ENCODE results near the gene CTU1. TPM values are rescaled to one million over a fixed set of nuclear protein-coding genes. Genes with fewer than 3 reads are reported as not detected.

The CTU1 gene
- total and polyA plus RNA-seq, 2 experiments from 2014 or later = 4.2 to 9.0 TPM

- H3K27me3 ChIP-seq (replicated peaks; ENCODE audit: insufficient read depth) = peaks cover 19% of the 10 kb centered on the region
- H3K4me1 ChIP-seq (ENCODE audit: insufficient read depth) = no peaks in the 10 kb centered on the region
- no peaks in the 10 kb centered on the region for H3K36me3 ChIP-seq (ENCODE audit: low read depth)
- in situ Hi-C loops (cut with MboI) = no loop called here
- no peak overlapping the region for H3K27ac ChIP-seq
- H3K4me2 ChIP-seq (ENCODE audit: unreplicated experiment) = no peak overlapping the region
- TF ChIP-seq EZH2phosphoT487 (IDR thresholded peaks at IDR 0.05; ENCODE audit: insufficient read depth, low read depth) (no peak), EZH2 (IDR thresholded peaks at IDR 0.05; ENCODE audit: insufficient read depth, poor library complexity, severe bottlenecking) (no peak)
- H3K79me2 ChIP-seq (ENCODE audit: insufficient read depth) = no peaks in the 10 kb centered on the region
- H4K20me1 ChIP-seq (ENCODE audit: insufficient read depth) = no peaks in the 10 kb centered on the region
- H3K9ac ChIP-seq = no peak overlapping the region
- H3K9me2 ChIP-seq (ENCODE audit: insufficient read depth) = no peaks in the 10 kb centered on the region
- no peak for DNase-seq
- 29 to 30% methylated on average over 9 of the region's 9 CpGs for WGBS, 2 experiments (ENCODE audit: low coverage in 1 of 2, low lambda C conversion rate in 2 of 2, missing lambda C conversion rate in 2 of 2)
- no peak overlapping the region for H3K4me3 ChIP-seq
- H3F3A ChIP-seq (ENCODE audit: insufficient read depth) = no peaks in the 10 kb centered on the region
- no peaks in the 10 kb centered on the region for H3K9me3 ChIP-seq (ENCODE audit: low read depth)
- H2AFZ ChIP-seq = no peak overlapping the region
These were observed 29.7 kb upstream of the CTU1 start for GRCh38 chr19:51137792-51138425.

GRCh38 chr19:51136851-51137551, 28.8 kb upstream of the CTU1 start:
- H3K9ac ChIP-seq = no peak overlapping the region
- 29 to 38% methylated on average over 12 of the region's 12 CpGs for WGBS, 2 experiments (ENCODE audit: low coverage in 1 of 2, low lambda C conversion rate in 2 of 2, missing lambda C conversion rate in 2 of 2)
- H2AFZ ChIP-seq = no peak overlapping the region
- H3K27ac ChIP-seq = no peak overlapping the region
- no peaks in the 10 kb centered on the region for H3K4me1 ChIP-seq (ENCODE audit: insufficient read depth)
- H3K36me3 ChIP-seq (ENCODE audit: low read depth) = no peaks in the 10 kb centered on the region
- TF ChIP-seq EZH2phosphoT487 (IDR thresholded peaks at IDR 0.05; ENCODE audit: insufficient read depth, low read depth) = no peak
- no peak for TF ChIP-seq EZH2 (IDR thresholded peaks at IDR 0.05; ENCODE audit: insufficient read depth, poor library complexity, severe bottlenecking)
- no peaks in the 10 kb centered on the region for H3K9me3 ChIP-seq (ENCODE audit: low read depth)
- no peaks in the 10 kb centered on the region for H4K20me1 ChIP-seq (ENCODE audit: insufficient read depth)
- H3K4me2 ChIP-seq (ENCODE audit: unreplicated experiment) = no peak overlapping the region
- H3K4me3 ChIP-seq = no peak overlapping the region
- H3F3A ChIP-seq (ENCODE audit: insufficient read depth) = no peaks in the 10 kb centered on the region
- in situ Hi-C loops (cut with MboI) = no loop called here
- DNase-seq = no peak
- H3K9me2 ChIP-seq (ENCODE audit: insufficient read depth) = no peaks in the 10 kb centered on the region
- H3K27me3 ChIP-seq (replicated peaks; ENCODE audit: insufficient read depth) = peaks cover 19% of the 10 kb centered on the region
- no peaks in the 10 kb centered on the region for H3K79me2 ChIP-seq (ENCODE audit: insufficient read depth)

DNA sequence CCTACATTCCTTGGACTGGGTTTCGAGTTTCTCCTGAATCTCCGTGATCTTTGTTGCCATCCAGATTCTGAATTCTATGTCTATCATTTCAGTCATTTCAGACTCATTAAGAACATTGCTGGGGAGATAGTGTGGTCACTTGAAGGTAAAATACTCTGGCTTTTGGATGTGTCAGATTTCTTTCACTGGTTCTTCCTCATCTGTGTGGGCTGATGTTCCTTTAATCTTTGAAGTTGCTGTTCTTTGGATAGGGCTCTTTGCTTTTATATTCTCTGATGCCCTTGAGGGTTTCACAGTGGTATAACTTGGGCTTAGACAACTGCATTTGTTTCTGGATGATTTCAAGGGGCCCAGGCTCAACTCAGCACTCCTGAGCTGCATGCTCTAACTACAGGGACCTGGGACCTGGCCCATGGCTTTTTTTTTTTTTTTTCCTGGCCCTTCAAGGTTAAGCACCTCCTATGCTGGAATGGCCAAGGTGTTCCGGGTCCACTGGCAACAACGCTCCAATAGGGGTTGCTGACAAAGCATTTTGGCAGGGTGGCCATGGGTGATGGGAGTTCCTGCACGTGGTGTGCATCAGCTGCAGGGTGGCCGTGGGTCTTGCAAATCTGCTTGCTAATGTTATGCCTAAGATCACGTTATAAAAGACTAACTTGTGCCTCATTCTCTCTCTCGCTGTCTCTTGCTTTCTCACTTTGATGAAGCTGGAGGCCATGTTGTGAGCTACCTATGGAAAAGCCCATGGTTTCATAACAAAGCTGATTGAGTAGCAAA, 28.0 kb upstream of the CTU1 start:
- in situ Hi-C loops (cut with MboI) = no loop called here
- no peak overlapping the region for H3K9ac ChIP-seq
- H3K4me3 ChIP-seq = no peak overlapping the region
- no peak overlapping the region for H3K27ac ChIP-seq
- H3K9me2 ChIP-seq (ENCODE audit: insufficient read depth) = no peaks in the 10 kb centered on the region
- TF ChIP-seq EZH2 (IDR thresholded peaks at IDR 0.05; ENCODE audit: insufficient read depth, poor library complexity, severe bottlenecking) = no peak
- TF ChIP-seq EZH2phosphoT487 (IDR thresholded peaks at IDR 0.05; ENCODE audit: insufficient read depth, low read depth) = no peak
- no peaks in the 10 kb centered on the region for H3K36me3 ChIP-seq (ENCODE audit: low read depth)
- H2AFZ ChIP-seq = no peak overlapping the region
- H3K4me1 ChIP-seq (ENCODE audit: insufficient read depth) = no peaks in the 10 kb centered on the region
- H3K9me3 ChIP-seq (ENCODE audit: low read depth) = no peaks in the 10 kb centered on the region
- DNase-seq = no peak
- no peaks in the 10 kb centered on the region for H3F3A ChIP-seq (ENCODE audit: insufficient read depth)
- H3K4me2 ChIP-seq (ENCODE audit: unreplicated experiment) = no peak overlapping the region
- H4K20me1 ChIP-seq (ENCODE audit: insufficient read depth) = no peaks in the 10 kb centered on the region
- 50 to 53% methylated on average over 8 of the region's 8 CpGs for WGBS, 2 experiments (ENCODE audit: low coverage in 1 of 2, low lambda C conversion rate in 2 of 2, missing lambda C conversion rate in 2 of 2)
- H3K79me2 ChIP-seq (ENCODE audit: insufficient read depth) = no peaks in the 10 kb centered on the region
- H3K27me3 ChIP-seq (replicated peaks; ENCODE audit: insufficient read depth) = peaks cover 17% of the 10 kb centered on the region

DNA sequence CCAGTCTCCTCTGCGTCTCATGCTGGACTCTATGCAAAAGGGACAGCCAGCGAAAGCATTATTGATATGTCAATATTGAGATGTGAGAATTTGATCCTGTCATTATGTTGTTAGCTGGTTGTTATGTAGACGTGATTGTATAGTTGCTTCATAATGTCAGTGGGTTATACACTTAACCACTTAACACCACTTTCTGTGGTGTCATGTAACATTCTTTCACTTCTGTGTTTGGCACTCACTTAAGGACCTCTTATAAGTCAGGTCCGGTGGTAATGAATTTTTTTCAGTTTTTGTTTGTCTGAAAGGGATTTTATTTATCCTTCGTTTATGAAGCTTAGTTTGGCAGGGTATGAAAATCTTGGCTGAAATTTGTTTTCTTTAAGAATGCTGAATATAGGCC, 26.8 kb upstream of the CTU1 start:
- no peaks in the 10 kb centered on the region for H4K20me1 ChIP-seq (ENCODE audit: insufficient read depth)
- DNase-seq = no peak
- no peaks in the 10 kb centered on the region for H3F3A ChIP-seq (ENCODE audit: insufficient read depth)
- 42 to 50% methylated on average over 5 of the region's 5 CpGs for WGBS, 2 experiments (ENCODE audit: low coverage in 1 of 2, low lambda C conversion rate in 2 of 2, missing lambda C conversion rate in 2 of 2)
- TF ChIP-seq EZH2 (IDR thresholded peaks at IDR 0.05; ENCODE audit: insufficient read depth, poor library complexity, severe bottlenecking) (no peak), EZH2phosphoT487 (IDR thresholded peaks at IDR 0.05; ENCODE audit: insufficient read depth, low read depth) (no peak)
- H3K79me2 ChIP-seq (ENCODE audit: insufficient read depth) = no peaks in the 10 kb centered on the region
- no peaks in the 10 kb centered on the region for H3K9me3 ChIP-seq (ENCODE audit: low read depth)
- H3K4me1 ChIP-seq (ENCODE audit: insufficient read depth) = no peaks in the 10 kb centered on the region
- H3K27ac ChIP-seq = no peak overlapping the region
- no peak overlapping the region for H2AFZ ChIP-seq
- in situ Hi-C loops (cut with MboI) = no loop called here
- H3K9ac ChIP-seq = no peak overlapping the region
- no peaks in the 10 kb centered on the region for H3K36me3 ChIP-seq (ENCODE audit: low read depth)
- no peak overlapping the region for H3K4me2 ChIP-seq (ENCODE audit: unreplicated experiment)
- H3K27me3 ChIP-seq (replicated peaks; ENCODE audit: insufficient read depth) = peaks cover 8% of the 10 kb centered on the region; the same call in 1 of the 2 replicates
- H3K4me3 ChIP-seq = no peak overlapping the region
- no peaks in the 10 kb centered on the region for H3K9me2 ChIP-seq (ENCODE audit: insufficient read depth)

All from GM23248 (cell line).